Natural killer cell treated with Interleukin-12 subunit alpha and Interleukin-12 subunit beta and Interleukin-15 and Interleukin-18, amount 100 ng/mL, for 72 hours (primary cell): Measurements from ENCODE around the gene ARFGAP1. TPM values are rescaled to one million over a fixed set of nuclear protein-coding genes. Genes with fewer than 3 reads are reported as not detected.

Experiments used
- ATAC-seq, 2 donors: fragments of 150-1000 bp; cut with Tn5 transposase in 1 of 2; sonication (Bioruptor Pico), chemical (Tn5 transposase) in 1 of 2; 2 replicates each; pipeline ENCODE4 v1.10.0; 2021
- DNase-seq: peaks from one replicate; pipeline ENCODE4 v3.0.0; 2022; ENCODE audit warnings: low spot score
- H3K27ac Mint-ChIP-seq, 2 donors: 1 replicate in 1 of 2; 2 replicates in 1 of 2; pipeline ENCODE4 v1.8.0; 2022; ENCODE audit warnings: mixed read lengths in 2 of 2, mild to moderate bottlenecking in 1 of 2, moderate library complexity in 1 of 2
- H3K27me3 Mint-ChIP-seq, 2 donors: 1 replicate in 1 of 2; 2 replicates in 1 of 2; pipeline ENCODE4 v1.8.0; 2022; ENCODE audit warnings: mixed read lengths in 2 of 2
- H3K36me3 Mint-ChIP-seq: one replicate; pipeline ENCODE4 v1.8.0; 2022; ENCODE audit warnings: mixed read lengths
- H3K4me1 Mint-ChIP-seq, 2 donors: 1 replicate in 1 of 2; 2 replicates in 1 of 2; pipeline ENCODE4 v1.8.0; 2022; ENCODE audit warnings: low read depth in 2 of 2, mixed read lengths in 2 of 2, mild to moderate bottlenecking in 1 of 2
- H3K4me3 Mint-ChIP-seq: one replicate; pipeline ENCODE4 v1.8.0; 2022; ENCODE audit warnings: mixed read lengths
- H3K9me3 Mint-ChIP-seq: 2 replicates; pipeline ENCODE4 v1.8.0; 2022; ENCODE audit warnings: mixed read lengths
- total RNA-seq, 2 donors: library from RNA; stranded (reverse); gene quantifications; one replicate each; pipeline ENCODE4 v1.2.3, GENCODE V29; 2022

The ARFGAP1 gene
- total RNA-seq, 2 donors from 2014 or later: 87.2 to 144 TPM

DNA sequence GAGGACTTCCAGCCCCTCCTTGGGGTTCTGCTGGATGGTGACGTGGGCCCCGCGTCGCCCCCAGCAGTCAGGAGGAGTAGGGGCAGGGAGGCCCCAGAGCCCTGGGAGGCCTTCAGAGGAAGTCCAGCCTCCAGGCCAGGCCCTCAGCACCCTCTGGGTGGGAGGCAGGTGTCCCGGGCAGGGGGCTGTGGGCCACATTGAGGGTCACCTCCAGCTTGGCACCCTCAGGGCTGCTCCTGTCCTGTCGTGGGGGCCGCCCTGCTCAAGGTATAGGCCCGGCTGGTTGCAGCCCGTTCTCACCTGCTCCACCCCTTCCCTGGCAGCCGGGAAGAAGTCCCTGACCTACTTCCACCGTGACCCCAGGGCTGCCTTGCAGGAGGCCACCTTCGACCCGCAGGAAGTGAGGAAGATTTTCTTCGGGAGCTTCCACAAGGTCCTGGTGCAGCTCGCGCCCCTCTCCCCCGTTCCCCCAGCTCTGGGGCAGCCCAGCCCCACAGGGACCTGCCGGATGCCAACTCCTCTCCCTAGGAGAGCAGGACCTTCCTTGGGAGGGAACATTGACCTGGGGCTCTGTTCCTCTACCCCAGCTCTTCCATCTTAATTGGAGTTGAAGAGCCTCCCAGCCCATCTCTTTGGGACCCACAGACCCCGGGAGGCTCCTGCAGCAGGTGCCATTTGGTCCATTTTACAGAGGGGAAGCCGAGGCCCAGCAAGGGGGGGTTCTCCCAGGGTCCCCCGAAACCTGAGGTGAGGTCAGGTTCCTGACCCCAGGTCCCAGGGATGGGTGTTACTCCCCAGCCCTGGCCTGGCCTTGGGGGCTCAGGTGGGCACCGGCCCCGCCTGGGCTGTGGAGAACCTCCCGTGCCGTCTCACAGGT, 46.8 kb downstream of the ARFGAP1 start:
- no peaks in the 10 kb centered on the region for H3K4me1 Mint-ChIP-seq
- no peaks in the 10 kb centered on the region for H3K9me3 Mint-ChIP-seq
- no peak for ATAC-seq
- no peaks in the 10 kb centered on the region for H3K36me3 Mint-ChIP-seq
- peaks cover 9 to 14% of the 10 kb centered on the region in 2 donors for H3K27me3 Mint-ChIP-seq
- H3K27ac Mint-ChIP-seq: no peak overlapping the region
- no peak overlapping the region for H3K4me3 Mint-ChIP-seq
- DNase-seq: peak; percentile 41

DNA sequence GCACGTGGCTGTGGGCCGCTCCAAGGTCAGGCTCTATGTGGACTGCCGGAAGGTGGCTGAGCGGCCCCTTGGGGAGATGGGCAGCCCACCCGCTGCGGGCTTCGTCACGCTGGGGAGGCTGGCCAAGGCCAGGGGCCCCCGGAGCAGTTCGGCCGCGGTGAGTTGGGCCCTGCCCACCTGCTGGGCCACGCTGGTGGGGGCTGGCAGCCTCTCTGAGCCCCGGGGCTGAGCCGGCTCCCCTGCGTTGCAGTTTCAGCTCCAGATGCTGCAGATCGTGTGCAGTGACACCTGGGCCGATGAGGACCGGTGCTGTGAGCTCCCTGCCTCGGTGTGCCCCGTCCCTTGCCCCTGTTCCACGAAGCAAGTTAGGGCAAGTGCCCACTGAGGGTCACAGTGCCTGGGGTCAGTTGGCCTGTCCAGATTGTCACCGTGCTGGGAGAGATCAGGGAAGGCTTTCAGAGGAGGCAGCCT, 47.5 kb downstream of the ARFGAP1 start:
- Mint-ChIP-seq H3K27ac (no peak overlapping the region), H3K4me1 (no peaks in the 10 kb centered on the region), H3K9me3 (no peaks in the 10 kb centered on the region), H3K27me3 (peaks cover 9 to 14% of the 10 kb centered on the region in 2 donors), H3K4me3 (no peak overlapping the region), H3K36me3 (no peaks in the 10 kb centered on the region)
- peak; percentile 54 for DNase-seq
- peak in 1 of 2 donors; percentile 21 for ATAC-seq

DNA sequence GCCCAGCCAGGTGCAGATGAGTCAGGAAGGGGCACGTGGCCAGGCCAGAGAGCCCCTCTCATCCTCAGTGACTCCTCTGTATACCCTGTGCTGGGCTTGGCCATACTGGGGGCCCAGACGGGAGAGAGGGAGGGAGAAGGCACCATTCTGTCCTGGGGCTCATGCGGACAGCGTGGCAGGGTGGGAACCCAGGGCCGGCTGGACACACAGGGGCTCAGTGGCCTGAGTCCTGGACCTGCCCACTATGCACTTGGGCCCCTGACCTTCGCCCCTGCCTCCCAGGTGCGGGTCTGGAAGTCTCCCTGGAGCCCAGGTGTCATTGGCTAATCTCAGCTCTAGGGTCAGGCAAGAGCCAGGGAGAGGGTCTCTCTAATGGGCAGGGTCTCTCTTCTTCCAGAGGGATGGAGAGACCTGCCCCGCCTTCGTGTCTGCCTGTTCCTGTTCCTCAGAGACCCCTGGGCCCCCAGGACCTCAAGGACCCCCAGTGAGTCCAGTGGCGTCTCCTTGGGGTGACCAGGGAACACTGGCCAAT, 48.1 kb downstream of the ARFGAP1 start:
- H3K27me3 Mint-ChIP-seq: peaks cover 9 to 14% of the 10 kb centered on the region in 2 donors
- H3K9me3 Mint-ChIP-seq: no peaks in the 10 kb centered on the region
- H3K27ac Mint-ChIP-seq: no peak overlapping the region
- H3K4me3 Mint-ChIP-seq: no peak overlapping the region
- DNase-seq (peak; percentile 37), ATAC-seq (no peak)
- no peaks in the 10 kb centered on the region for H3K36me3 Mint-ChIP-seq
- no peaks in the 10 kb centered on the region for H3K4me1 Mint-ChIP-seq

GRCh38 chr20:63321148-63321831, 48.7 kb downstream of the ARFGAP1 start:
- ATAC-seq: no peak
- Mint-ChIP-seq H3K9me3 (no peaks in the 10 kb centered on the region), H3K4me1 (no peaks in the 10 kb centered on the region), H3K4me3 (no peak overlapping the region), H3K27me3 (peaks cover 9 to 14% of the 10 kb centered on the region in 2 donors), H3K27ac (no peak overlapping the region), H3K36me3 (no peaks in the 10 kb centered on the region)
- peak; percentile 49 for DNase-seq

GRCh38 chr20:63322146-63322932, 49.7 kb downstream of the ARFGAP1 start:
- no peak for ATAC-seq
- peak; percentile 56 for DNase-seq
- Mint-ChIP-seq H3K4me1 (peaks cover 0 to 4% of the 10 kb centered on the region in 2 donors), H3K27ac (no peak overlapping the region), H3K36me3 (no peaks in the 10 kb centered on the region), H3K27me3 (peaks cover 9 to 14% of the 10 kb centered on the region in 2 donors), H3K4me3 (no peak overlapping the region), H3K9me3 (no peaks in the 10 kb centered on the region)

- no peaks in the 10 kb centered on the region for H3K9me3 Mint-ChIP-seq
- H3K27me3 Mint-ChIP-seq: peaks cover 9 to 14% of the 10 kb centered on the region in 2 donors
- peak; percentile 44 for DNase-seq
- peaks cover 0 to 4% of the 10 kb centered on the region in 2 donors for H3K4me1 Mint-ChIP-seq
- no peaks in the 10 kb centered on the region for H3K36me3 Mint-ChIP-seq
- no peak overlapping the region for H3K27ac Mint-ChIP-seq
- no peak for ATAC-seq
- H3K4me3 Mint-ChIP-seq: no peak overlapping the region
These were observed 50.3 kb downstream of the ARFGAP1 start for GRCh38 chr20:63322933-63323273.

GRCh38 chr20:63323357-63323981, 50.9 kb downstream of the ARFGAP1 start:
- Mint-ChIP-seq H3K27ac (no peak overlapping the region), H3K27me3 (peaks cover 9 to 14% of the 10 kb centered on the region in 2 donors), H3K4me3 (no peak overlapping the region), H3K36me3 (no peaks in the 10 kb centered on the region), H3K9me3 (no peaks in the 10 kb centered on the region), H3K4me1 (peaks cover 0 to 4% of the 10 kb centered on the region in 2 donors)
- DNase-seq (peak; percentile 15), ATAC-seq (no peak)

DNA sequence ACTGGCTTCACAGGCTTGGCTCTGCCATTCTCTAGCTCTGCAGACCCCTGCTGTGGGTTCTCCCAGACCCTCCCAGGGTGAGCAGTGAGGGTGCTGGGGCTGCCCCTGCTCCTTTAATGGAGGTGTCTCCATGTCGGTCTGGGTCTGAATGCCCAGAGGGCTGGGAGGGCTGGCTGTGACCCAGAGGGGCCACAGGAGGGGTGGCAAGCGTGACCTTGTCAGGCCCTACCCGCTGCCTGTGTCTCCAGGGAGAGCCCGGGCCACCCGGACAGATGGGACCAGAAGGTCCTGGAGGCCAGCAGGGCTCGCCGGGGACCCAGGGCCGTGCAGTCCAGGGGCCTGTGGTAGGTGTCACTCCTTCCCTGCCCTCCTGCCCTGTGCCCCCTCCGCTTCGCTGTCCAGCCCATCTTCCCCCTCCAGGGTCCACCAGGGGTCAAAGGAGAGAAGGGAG, 52.4 kb downstream of the ARFGAP1 start:
- Mint-ChIP-seq H3K36me3 (no peaks in the 10 kb centered on the region), H3K27me3 (peaks cover 9 to 14% of the 10 kb centered on the region in 2 donors), H3K9me3 (no peaks in the 10 kb centered on the region), H3K4me3 (no peak overlapping the region), H3K4me1 (peaks cover 0 to 4% of the 10 kb centered on the region in 2 donors), H3K27ac (no peak overlapping the region)
- ATAC-seq: no peak
- peak; percentile 56 for DNase-seq

GRCh38 chr20:63325554-63326313, 53.1 kb downstream of the ARFGAP1 start:
- Mint-ChIP-seq H3K27ac (peak overlapping the region in 1 of 2 donors; percentile 23), H3K9me3 (no peaks in the 10 kb centered on the region), H3K4me1 (peaks cover 0 to 4% of the 10 kb centered on the region in 2 donors), H3K27me3 (peaks cover 9 to 14% of the 10 kb centered on the region in 2 donors), H3K36me3 (no peaks in the 10 kb centered on the region), H3K4me3 (no peak overlapping the region)
- no peak for ATAC-seq
- DNase-seq: no peak

DNA sequence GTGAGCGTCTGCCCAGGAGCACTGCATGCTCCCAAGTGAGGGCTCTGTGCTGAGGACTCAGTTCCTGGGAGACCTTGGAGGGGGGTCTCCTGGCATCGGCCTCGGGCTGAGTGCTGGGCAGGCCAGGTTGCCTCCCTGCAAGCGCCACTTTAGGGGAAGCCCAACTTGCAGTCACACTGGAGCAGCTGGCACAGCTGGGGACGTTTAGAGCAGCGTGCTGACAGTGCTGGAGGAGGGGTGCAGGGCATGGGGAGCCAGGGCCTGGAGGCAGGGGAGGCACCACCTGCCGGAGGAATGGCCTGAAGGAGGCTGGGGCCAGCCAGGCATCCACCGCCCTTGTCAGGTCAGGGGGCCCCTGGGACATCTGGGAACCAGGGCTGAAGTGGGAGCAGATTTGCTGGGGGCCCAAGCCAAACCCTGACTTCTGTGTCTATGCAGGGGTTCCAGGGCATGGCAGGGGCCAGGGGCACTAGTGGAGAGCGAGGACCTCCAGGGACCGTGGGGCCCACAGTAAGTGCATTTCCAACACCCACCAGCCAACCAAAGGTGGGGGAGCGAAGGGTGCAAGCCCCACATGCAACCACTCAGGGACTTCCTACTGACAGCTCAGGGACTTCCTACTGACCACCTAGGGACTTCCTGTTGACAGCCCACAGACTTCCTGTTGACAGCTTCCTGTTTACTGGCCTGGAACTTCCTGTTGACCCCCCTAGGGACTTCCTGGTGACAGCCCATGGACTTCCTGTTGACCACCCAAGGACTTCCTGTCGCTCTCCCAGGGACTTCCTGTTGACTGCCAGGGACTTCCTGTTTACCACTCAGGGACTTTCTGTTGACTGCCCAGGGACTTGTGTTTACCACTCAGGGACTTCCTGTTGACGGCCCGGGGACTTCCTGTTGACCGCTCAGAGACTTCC, 54.0 kb downstream of the ARFGAP1 start:
- Mint-ChIP-seq H3K9me3 (peaks cover 2% of the 10 kb centered on the region), H3K27me3 (peaks cover 10 to 14% of the 10 kb centered on the region in 2 donors), H3K27ac (peak overlapping the region; percentile 55 to 80), H3K4me3 (no peak overlapping the region), H3K36me3 (peaks cover 2% of the 10 kb centered on the region), H3K4me1 (peaks cover 0 to 4% of the 10 kb centered on the region in 2 donors)
- DNase-seq (no peak), ATAC-seq (peak in 1 of 2 donors; percentile 21)

GRCh38 chr20:63327231-63327745, 54.7 kb downstream of the ARFGAP1 start:
- Mint-ChIP-seq H3K9me3 (peaks cover 7% of the 10 kb centered on the region), H3K4me1 (peaks cover 0 to 4% of the 10 kb centered on the region in 2 donors), H3K36me3 (peaks cover 7% of the 10 kb centered on the region), H3K4me3 (no peak overlapping the region), H3K27ac (peak overlapping the region; percentile 55 to 80), H3K27me3 (peaks cover 11 to 14% of the 10 kb centered on the region in 2 donors)
- DNase-seq: no peak
- peak in 1 of 2 donors; percentile 15 for ATAC-seq
